ENCODE measurements around the gene POLG. TPM values are rescaled to one million over a fixed set of nuclear protein-coding genes. Genes with fewer than 3 reads are reported as not detected.

POLG gene
- polyA plus RNA-seq, 1 donor from 2014 or later: 47.9 TPM

GRCh38 chr15:89360294-89360971 is 25.8 kb upstream of the POLG start:
- Histone ChIP-seq H3K9me2 (ENCODE audit: insufficient read depth, low read length) (no peaks in the 10 kb centered on the region), H3F3A (ENCODE audit: insufficient read depth, low read length, poor library complexity, severe bottlenecking) (peaks cover 6% of the 10 kb centered on the region), H3K36me3 (ENCODE audit: insufficient read depth, low read length) (no peaks in the 10 kb centered on the region), H3K79me2 (replicated peaks; ENCODE audit: insufficient read depth, low read length) (peaks cover 24% of the 10 kb centered on the region), H4K20me1 (ENCODE audit: insufficient read depth) (no peaks in the 10 kb centered on the region), H3K27ac (ENCODE audit: low read length) (no peak overlapping the region), H3K27me3 (ENCODE audit: insufficient read depth, low read depth, low read length) (peaks cover 53% of the 10 kb centered on the region), H3K4me2 (ENCODE audit: low read length) (no peak overlapping the region), H3K9ac (ENCODE audit: low read length) (peak overlapping the region; percentile 12), H2AFZ (ENCODE audit: low read depth, low read length) (no peak overlapping the region), H3K4me3 (ENCODE audit: low read length) (no peak overlapping the region), H3K9me3 (ENCODE audit: low read length) (no peaks in the 10 kb centered on the region)
- TF ChIP-seq REST (IDR thresholded peaks at IDR 0.05; ENCODE audit: borderline replicate concordance) (no peak), POLR2AphosphoS5 (IDR thresholded peaks at IDR 0.05) (no peak), CTCF (IDR thresholded peaks at IDR 0.05; ENCODE audit: poor library complexity, severe bottlenecking) (no peak), EP300 (conservative IDR thresholded peaks at IDR 0.05; ENCODE audit: poor library complexity, severe bottlenecking) (no peak), SMC3 (conservative IDR thresholded peaks at IDR 0.05; ENCODE audit: poor library complexity) (no peak), MXI1 (conservative IDR thresholded peaks at IDR 0.05; ENCODE audit: poor library complexity, severe bottlenecking) (no peak), RAD21 (conservative IDR thresholded peaks at IDR 0.05) (no peak), EZH2 (IDR thresholded peaks at IDR 0.05; ENCODE audit: borderline replicate concordance, insufficient read depth, low read length, poor library complexity, severe bottlenecking) (no peak), TAF1 (IDR thresholded peaks at IDR 0.05; ENCODE audit: low read depth) (no peak)

GRCh38 chr15:89359471-89360293 is 25.1 kb upstream of the POLG start:
- peak overlapping the region; percentile 80 for H3K9ac ChIP-seq (ENCODE audit: low read length)
- no peak overlapping the region for H2AFZ ChIP-seq (ENCODE audit: low read depth, low read length)
- no peaks in the 10 kb centered on the region for H3K36me3 ChIP-seq (ENCODE audit: insufficient read depth, low read length)
- H3K79me2 ChIP-seq (replicated peaks; ENCODE audit: insufficient read depth, low read length): peaks cover 17% of the 10 kb centered on the region
- H3K4me3 ChIP-seq (ENCODE audit: low read length): peak overlapping the region; percentile 72
- no peaks in the 10 kb centered on the region for H3K9me3 ChIP-seq (ENCODE audit: low read length)
- H4K20me1 ChIP-seq (ENCODE audit: insufficient read depth): no peaks in the 10 kb centered on the region
- peak overlapping the region; percentile 59 for H3K4me2 ChIP-seq (ENCODE audit: low read length)
- peaks cover 6% of the 10 kb centered on the region for H3F3A ChIP-seq (ENCODE audit: insufficient read depth, low read length, poor library complexity, severe bottlenecking)
- H3K27me3 ChIP-seq (ENCODE audit: insufficient read depth, low read depth, low read length): peaks cover 47% of the 10 kb centered on the region
- H3K9me2 ChIP-seq (ENCODE audit: insufficient read depth, low read length): no peaks in the 10 kb centered on the region
- TF ChIP-seq REST (IDR thresholded peaks at IDR 0.05; ENCODE audit: borderline replicate concordance) (no peak), SMC3 (conservative IDR thresholded peaks at IDR 0.05; ENCODE audit: poor library complexity) (no peak), MXI1 (conservative IDR thresholded peaks at IDR 0.05; ENCODE audit: poor library complexity, severe bottlenecking) (no peak), EP300 (conservative IDR thresholded peaks at IDR 0.05; ENCODE audit: poor library complexity, severe bottlenecking) (no peak), CTCF (IDR thresholded peaks at IDR 0.05; ENCODE audit: poor library complexity, severe bottlenecking) (no peak), EZH2 (IDR thresholded peaks at IDR 0.05; ENCODE audit: borderline replicate concordance, insufficient read depth, low read length, poor library complexity, severe bottlenecking) (no peak), POLR2AphosphoS5 (IDR thresholded peaks at IDR 0.05) (no peak), TAF1 (IDR thresholded peaks at IDR 0.05; ENCODE audit: low read depth) (no peak), RAD21 (conservative IDR thresholded peaks at IDR 0.05) (no peak)
- no peak overlapping the region for H3K27ac ChIP-seq (ENCODE audit: low read length)

Measured in neural cell (in vitro differentiated cells).